Left kidney (tissue), 2 donors: Measurements from ENCODE around the gene GAMT. TPM values are rescaled to one million over a fixed set of nuclear protein-coding genes. Genes with fewer than 3 reads are reported as not detected.
"Not testable (repeated sequence)": the region's sequence is repeated elsewhere in the genome, so short reads cannot be mapped to it uniquely, and the experiment has no call there.

Source experiments
- DNase-seq: peaks from one replicate; pipeline ENCODE4 v3.0.0-alpha.2; 2013
- polyA plus RNA-seq: library from polyadenylated mRNA; unstranded; fragments of 120-200 nt; gene quantifications from one replicate; pipeline ENCODE4 v1.2.1, GENCODE V29; 2013; ENCODE audit not compliant: insufficient read length

GAMT gene
- polyA plus RNA-seq, 1 donor = 25.7 TPM

- no peak for DNase-seq
These were observed 19.2 kb upstream of the GAMT start for GRCh38 chr19:1420590-1420989.

- not testable (repeated sequence) for DNase-seq
These were observed 18.7 kb upstream of the GAMT start for GRCh38 chr19:1420085-1420484.

- DNase-seq = no peak
These were observed 17.8 kb upstream of the GAMT start for GRCh38 chr19:1418951-1419738.

- DNase-seq = no peak
These were observed 17.1 kb upstream of the GAMT start for GRCh38 chr19:1418496-1418775.

GRCh38 chr19:1417681-1418495 lies 16.5 kb upstream of the GAMT start:
- no peak for DNase-seq

GRCh38 chr19:1417145-1417544 lies 15.8 kb upstream of the GAMT start:
- DNase-seq = no peak

GRCh38 chr19:1416014-1416841 lies 14.9 kb upstream of the GAMT start:
- DNase-seq = no peak

GRCh38 chr19:1412995-1413800 lies 11.9 kb upstream of the GAMT start:
- DNase-seq = no peak

- DNase-seq = no peak
These were observed 11.1 kb upstream of the GAMT start for GRCh38 chr19:1412323-1412923.

- no peak for DNase-seq
These were observed 10.2 kb upstream of the GAMT start for GRCh38 chr19:1411255-1412191.

GRCh38 chr19:1410789-1411188 lies 9.4 kb upstream of the GAMT start:
- DNase-seq = no peak

GRCh38 chr19:1410136-1410786 lies 8.9 kb upstream of the GAMT start:
- DNase-seq = no peak

- no peak for DNase-seq
These were observed 8.1 kb upstream of the GAMT start for GRCh38 chr19:1409204-1410005.

- DNase-seq = no peak
These were observed 7.2 kb upstream of the GAMT start for GRCh38 chr19:1408300-1409203.

GRCh38 chr19:1407528-1408299 lies 6.4 kb upstream of the GAMT start, which contains the start of gene DAZAP1:
Gene DAZAP1 (plus strand): TSS chr19:1407586. CDS start chr19:1407774, 188 bp downstream.
- no peak for DNase-seq

GRCh38 chr19:1406774-1407527 lies 5.6 kb upstream of the GAMT start:
- DNase-seq = peak; percentile 98
